Common myeloid progenitor, CD34-positive (primary cell): Measurements from ENCODE around the gene BRIP1.
"Not testable (repeated sequence)": the region's sequence is repeated elsewhere in the genome, so short reads cannot be mapped to it uniquely, and the experiment has no call there.

Experiments
- CTCF ChIA-PET: fragments of 350-600 bp; sonication (Branson Sonifier 250); formaldehyde crosslinking; loops from one replicate; lab custom pipeline; 2021; ENCODE audit warnings: antibody characterized with exemption; lab: Charles Lee
- POLR2A ChIA-PET: fragments of 350-600 bp; sonication (Branson Sonifier 250); formaldehyde crosslinking; loops from one replicate; lab custom pipeline; 2021; ENCODE audit warnings: antibody characterized with exemption; lab: Charles Lee
- DNase-seq, 3 donors: peaks; one replicate each; pipeline versions ENCODE4 v3.0.0 to v3.0.0-alpha.2; 2013
- H3K27ac ChIP-seq, 2 experiments: 1 replicate in 1 of 2; 2 replicates in 1 of 2; pipeline ENCODE4 v1.7.0; 2013; ENCODE audit warnings: inconsistent platforms in 2 of 2, low read length in 2 of 2, mild to moderate bottlenecking in 2 of 2, low read depth in 1 of 2, moderate library complexity in 1 of 2; ENCODE audit not compliant: severe bottlenecking in 2 of 2, insufficient read depth in 1 of 2, poor library complexity in 1 of 2
- H3K27me3 ChIP-seq, 5 experiments: replicated peaks in 2 of 5; 1 replicate in 3 of 5; 2 replicates in 2 of 5; pipeline versions ENCODE4 v1.6.1 to v1.7.0; 2013; ENCODE audit warnings: low read length in 4 of 5, mild to moderate bottlenecking in 2 of 5, moderate library complexity in 2 of 5, inconsistent platforms in 1 of 5; ENCODE audit not compliant: insufficient read depth in 5 of 5, control insufficient read depth in 4 of 5
- H3K36me3 ChIP-seq, 4 experiments: 1 replicate in 2 of 4; 2 replicates in 2 of 4; pipeline versions ENCODE4 v1.6.1 to v1.7.0; 2013; ENCODE audit warnings: low read length in 3 of 4, control low read depth in 1 of 4, mild to moderate bottlenecking in 1 of 4; ENCODE audit not compliant: control insufficient read depth in 4 of 4, insufficient read depth in 4 of 4
- H3K4me1 ChIP-seq, 4 experiments: 1 replicate in 3 of 4; 2 replicates in 1 of 4; pipeline versions ENCODE4 v1.6.1 to v1.7.1; 2013; ENCODE audit warnings: low read length in 3 of 4, mild to moderate bottlenecking in 3 of 4, control low read depth in 1 of 4, inconsistent platforms in 1 of 4, moderate library complexity in 1 of 4; ENCODE audit not compliant: control insufficient read depth in 4 of 4, insufficient read depth in 4 of 4; ENCODE audit errors: control extremely low read depth in 1 of 4
- H3K4me3 ChIP-seq, 7 experiments: 1 replicate in 4 of 7; 2 replicates in 3 of 7; pipeline versions ENCODE4 v1.5.1 to v1.7.0; 2013; ENCODE audit warnings: mild to moderate bottlenecking in 7 of 7, low read length in 6 of 7, moderate library complexity in 6 of 7, inconsistent platforms in 2 of 7, low read depth in 2 of 7, control low read depth in 1 of 7; ENCODE audit not compliant: insufficient read depth in 4 of 7, control insufficient read depth in 1 of 7; ENCODE audit errors: extremely low read depth in 1 of 7
- H3K9me3 ChIP-seq, 5 experiments: 1 replicate in 4 of 5; 2 replicates in 1 of 5; pipeline versions ENCODE4 v1.6.1 to v1.7.1; 2013; ENCODE audit warnings: low read length in 4 of 5, mild to moderate bottlenecking in 2 of 5, inconsistent platforms in 1 of 5, low read depth in 1 of 5, moderate library complexity in 1 of 5; ENCODE audit not compliant: control insufficient read depth in 4 of 5, insufficient read depth in 2 of 5; ENCODE audit errors: control extremely low read depth in 1 of 5
- WGBS: methylation state at CpG from one replicate; pipeline ENCODE4 v1.1.5; 2013; ENCODE audit not compliant: insufficient coverage; 5-methylcytosine and 5-hydroxymethylcytosine counted together

BRIP1 gene

GRCh38 chr17:61895391-61895790 lies 32.1 kb upstream of the BRIP1 start:
- no peaks in the 10 kb centered on the region for H3K27me3 ChIP-seq
- no peaks in the 10 kb centered on the region for H3K4me1 ChIP-seq
- no peak overlapping the region for H3K4me3 ChIP-seq
- H3K9me3 ChIP-seq = no peaks in the 10 kb centered on the region
- DNase-seq = no peak
- CTCF ChIA-PET = no interaction called here
- no CpG with 5 or more reads among the region's 2 CpGs for WGBS
- H3K27ac ChIP-seq = no peak overlapping the region
- H3K36me3 ChIP-seq = peaks cover 12 to 38% (median 25%) of the 10 kb centered on the region in 4 experiments
- POLR2A ChIA-PET = no interaction called here

GRCh38 chr17:61894310-61894709 lies 31.0 kb upstream of the BRIP1 start:
- H3K27me3 ChIP-seq, H3K9me3 ChIP-seq, CTCF ChIA-PET, DNase-seq, H3K27ac ChIP-seq, H3K4me3 ChIP-seq, POLR2A ChIA-PET, H3K4me1 ChIP-seq: not testable (repeated sequence)
- WGBS = no CpG with 5 or more reads among the region's 5 CpGs
- H3K36me3 ChIP-seq = peaks cover 11 to 39% (median 22%) of the 10 kb centered on the region in 4 experiments

- H3K27ac ChIP-seq, H3K4me3 ChIP-seq, H3K4me1 ChIP-seq, POLR2A ChIA-PET, DNase-seq, H3K27me3 ChIP-seq, CTCF ChIA-PET, H3K9me3 ChIP-seq: not testable (repeated sequence)
- H3K36me3 ChIP-seq = peaks cover 6 to 51% (median 23%) of the 10 kb centered on the region in 4 experiments
- 98% methylated on average over 5 of the region's 6 CpGs for WGBS
These were observed 24.4 kb upstream of the BRIP1 start for GRCh38 chr17:61887733-61888132.

- H3K4me3 ChIP-seq, H3K27me3 ChIP-seq, DNase-seq, CTCF ChIA-PET, H3K27ac ChIP-seq, H3K4me1 ChIP-seq, H3K9me3 ChIP-seq: not testable (repeated sequence)
- peaks cover 6 to 48% (median 24%) of the 10 kb centered on the region in 4 experiments for H3K36me3 ChIP-seq
- POLR2A ChIA-PET = interaction anchor here (0.7 kb wide), 1 partner anchor 180 kb away, joined by 3 read pairs; no protein-coding TSS in a partner anchor
- WGBS = 100% methylated on average over 6 of the region's 8 CpGs
These were observed 22.5 kb upstream of the BRIP1 start for GRCh38 chr17:61885865-61886264.

GRCh38 chr17:61884864-61885263 lies 21.5 kb upstream of the BRIP1 start:
- no CpG with 5 or more reads among the region's 3 CpGs for WGBS
- CTCF ChIA-PET = no interaction called here

GRCh38 chr17:61880589-61881102 lies 17.3 kb upstream of the BRIP1 start:
- CTCF ChIA-PET = no interaction called here
- WGBS = no CpG with 5 or more reads among the region's 4 CpGs
- Histone ChIP-seq H3K36me3 (peaks cover 10 to 59% (median 31%) of the 10 kb centered on the region in 4 experiments), H3K27ac (no peak overlapping the region), H3K9me3 (no peaks in the 10 kb centered on the region), H3K4me3 (no peak overlapping the region), H3K27me3 (no peaks in the 10 kb centered on the region), H3K4me1 (no peaks in the 10 kb centered on the region)
- no peak for DNase-seq
- POLR2A ChIA-PET = no interaction called here

More at GRCh38 chr17:61884864-61885263, 21.5 kb upstream of the BRIP1 start:
- Histone ChIP-seq H3K27ac (no peak overlapping the region), H3K27me3 (no peaks in the 10 kb centered on the region), H3K36me3 (peaks cover 6 to 53% (median 26%) of the 10 kb centered on the region in 4 experiments), H3K4me1 (no peaks in the 10 kb centered on the region), H3K9me3 (no peaks in the 10 kb centered on the region), H3K4me3 (no peak overlapping the region)
- DNase-seq = no peak
- POLR2A ChIA-PET = no interaction called here

- no peaks in the 10 kb centered on the region for H3K9me3 ChIP-seq
- peaks cover 13 to 54% (median 32%) of the 10 kb centered on the region in 4 experiments for H3K36me3 ChIP-seq
- H3K27ac ChIP-seq = no peak overlapping the region
- DNase-seq = no peak
- WGBS = 100% methylated on average over 3 of the region's 3 CpGs
- H3K4me1 ChIP-seq = no peaks in the 10 kb centered on the region
- H3K27me3 ChIP-seq = no peaks in the 10 kb centered on the region
- ChIA-PET CTCF (no interaction called here), POLR2A (no interaction called here)
- H3K4me3 ChIP-seq = no peak overlapping the region
These were observed 15.8 kb upstream of the BRIP1 start for GRCh38 chr17:61878984-61879612.
